ENCODE results near the gene PACRG. TPM values are rescaled to one million over a fixed set of nuclear protein-coding genes. Genes with fewer than 3 reads are reported as not detected.

Gene PACRG
- total and polyA plus RNA-seq, 2 of the 13 experiments (the other 11 are each of a cell fraction or from before 2014, with no cell fraction given) = 0.13 TPM; not detected in 1

DNA sequence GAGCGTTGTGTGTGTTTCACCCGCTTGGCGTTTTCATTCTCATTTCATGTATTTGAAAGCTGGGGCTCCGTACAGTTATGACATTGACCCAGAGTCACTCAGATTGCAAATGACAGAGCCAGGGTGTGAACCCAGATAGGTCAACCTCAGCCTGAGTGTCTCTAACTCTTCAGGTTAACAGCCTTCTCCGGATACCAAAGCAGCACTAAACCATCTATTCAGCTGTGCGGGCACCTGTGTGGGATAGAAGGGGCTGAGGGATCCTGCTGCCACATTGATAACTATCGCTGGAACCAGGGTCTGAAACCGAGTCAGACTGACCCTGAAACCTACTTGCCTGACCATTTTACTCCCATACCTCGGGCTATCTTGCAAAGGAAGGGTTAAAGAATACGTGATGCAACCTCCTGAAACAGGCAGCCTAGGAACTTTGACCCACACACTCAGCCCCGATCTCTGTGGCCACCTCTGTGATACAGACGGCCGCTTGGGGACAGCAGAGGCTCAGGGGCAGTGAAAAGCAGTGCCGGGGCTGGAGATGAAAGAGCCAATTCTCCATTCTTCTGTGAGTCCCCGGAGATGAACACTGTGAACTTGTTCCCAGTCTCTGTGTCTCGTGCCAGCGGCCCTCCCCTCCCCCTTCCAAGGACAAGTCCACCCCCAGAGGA, 453.2 kb downstream of the PACRG start (continued):
- TF ChIP-seq, protein P1, sequence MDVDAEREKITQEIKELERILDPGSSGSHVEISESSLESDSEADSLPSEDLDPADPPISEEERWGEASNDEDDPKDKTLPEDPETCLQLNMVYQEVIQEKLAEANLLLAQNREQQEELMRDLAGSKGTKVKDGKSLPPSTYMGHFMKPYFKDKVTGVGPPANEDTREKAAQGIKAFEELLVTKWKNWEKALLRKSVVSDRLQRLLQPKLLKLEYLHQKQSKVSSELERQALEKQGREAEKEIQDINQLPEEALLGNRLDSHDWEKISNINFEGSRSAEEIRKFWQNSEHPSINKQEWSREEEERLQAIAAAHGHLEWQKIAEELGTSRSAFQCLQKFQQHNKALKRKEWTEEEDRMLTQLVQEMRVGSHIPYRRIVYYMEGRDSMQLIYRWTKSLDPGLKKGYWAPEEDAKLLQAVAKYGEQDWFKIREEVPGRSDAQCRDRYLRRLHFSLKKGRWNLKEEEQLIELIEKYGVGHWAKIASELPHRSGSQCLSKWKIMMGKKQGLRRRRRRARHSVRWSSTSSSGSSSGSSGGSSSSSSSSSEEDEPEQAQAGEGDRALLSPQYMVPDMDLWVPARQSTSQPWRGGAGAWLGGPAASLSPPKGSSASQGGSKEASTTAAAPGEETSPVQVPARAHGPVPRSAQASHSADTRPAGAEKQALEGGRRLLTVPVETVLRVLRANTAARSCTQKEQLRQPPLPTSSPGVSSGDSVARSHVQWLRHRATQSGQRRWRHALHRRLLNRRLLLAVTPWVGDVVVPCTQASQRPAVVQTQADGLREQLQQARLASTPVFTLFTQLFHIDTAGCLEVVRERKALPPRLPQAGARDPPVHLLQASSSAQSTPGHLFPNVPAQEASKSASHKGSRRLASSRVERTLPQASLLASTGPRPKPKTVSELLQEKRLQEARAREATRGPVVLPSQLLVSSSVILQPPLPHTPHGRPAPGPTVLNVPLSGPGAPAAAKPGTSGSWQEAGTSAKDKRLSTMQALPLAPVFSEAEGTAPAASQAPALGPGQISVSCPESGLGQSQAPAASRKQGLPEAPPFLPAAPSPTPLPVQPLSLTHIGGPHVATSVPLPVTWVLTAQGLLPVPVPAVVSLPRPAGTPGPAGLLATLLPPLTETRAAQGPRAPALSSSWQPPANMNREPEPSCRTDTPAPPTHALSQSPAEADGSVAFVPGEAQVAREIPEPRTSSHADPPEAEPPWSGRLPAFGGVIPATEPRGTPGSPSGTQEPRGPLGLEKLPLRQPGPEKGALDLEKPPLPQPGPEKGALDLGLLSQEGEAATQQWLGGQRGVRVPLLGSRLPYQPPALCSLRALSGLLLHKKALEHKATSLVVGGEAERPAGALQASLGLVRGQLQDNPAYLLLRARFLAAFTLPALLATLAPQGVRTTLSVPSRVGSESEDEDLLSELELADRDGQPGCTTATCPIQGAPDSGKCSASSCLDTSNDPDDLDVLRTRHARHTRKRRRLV (CRISPR knock-in tag; IDR thresholded peaks at IDR 0.05) = no peak
- TF ChIP-seq, protein P2, sequence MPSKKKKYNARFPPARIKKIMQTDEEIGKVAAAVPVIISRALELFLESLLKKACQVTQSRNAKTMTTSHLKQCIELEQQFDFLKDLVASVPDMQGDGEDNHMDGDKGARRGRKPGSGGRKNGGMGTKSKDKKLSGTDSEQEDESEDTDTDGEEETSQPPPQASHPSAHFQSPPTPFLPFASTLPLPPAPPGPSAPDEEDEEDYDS (CRISPR knock-in tag; IDR thresholded peaks at IDR 0.05) = peak; percentile 66
- TF ChIP-seq, protein P3, sequence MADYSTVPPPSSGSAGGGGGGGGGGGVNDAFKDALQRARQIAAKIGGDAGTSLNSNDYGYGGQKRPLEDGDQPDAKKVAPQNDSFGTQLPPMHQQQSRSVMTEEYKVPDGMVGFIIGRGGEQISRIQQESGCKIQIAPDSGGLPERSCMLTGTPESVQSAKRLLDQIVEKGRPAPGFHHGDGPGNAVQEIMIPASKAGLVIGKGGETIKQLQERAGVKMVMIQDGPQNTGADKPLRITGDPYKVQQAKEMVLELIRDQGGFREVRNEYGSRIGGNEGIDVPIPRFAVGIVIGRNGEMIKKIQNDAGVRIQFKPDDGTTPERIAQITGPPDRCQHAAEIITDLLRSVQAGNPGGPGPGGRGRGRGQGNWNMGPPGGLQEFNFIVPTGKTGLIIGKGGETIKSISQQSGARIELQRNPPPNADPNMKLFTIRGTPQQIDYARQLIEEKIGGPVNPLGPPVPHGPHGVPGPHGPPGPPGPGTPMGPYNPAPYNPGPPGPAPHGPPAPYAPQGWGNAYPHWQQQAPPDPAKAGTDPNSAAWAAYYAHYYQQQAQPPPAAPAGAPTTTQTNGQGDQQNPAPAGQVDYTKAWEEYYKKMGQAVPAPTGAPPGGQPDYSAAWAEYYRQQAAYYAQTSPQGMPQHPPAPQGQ (CRISPR knock-in tag; IDR thresholded peaks at IDR 0.05; ENCODE audit: borderline replicate concordance) = no peak; the same call in 1 of the 2 replicates
- TF ChIP-seq HOXA3 (CRISPR knock-in tag; IDR thresholded peaks at IDR 0.05) (peak; percentile 79), KLF9 (CRISPR knock-in tag; IDR thresholded peaks at IDR 0.05; ENCODE audit: low read depth) (peak; percentile 63; the same call in 1 of the 2 replicates), ZNF180 (CRISPR knock-in tag; IDR thresholded peaks at IDR 0.05; ENCODE audit: borderline replicate concordance, low read depth) (no peak), ZFP82 (CRISPR knock-in tag; IDR thresholded peaks at IDR 0.05; ENCODE audit: borderline replicate concordance) (0 out of 2 replicates have a peak, but pooled peaks have one; percentile 62), ZNF292 (CRISPR knock-in tag; IDR thresholded peaks at IDR 0.05; ENCODE audit: borderline replicate concordance, low read depth) (peak; percentile 85; the same call in 1 of the 2 replicates)
- TF ChIP-seq, protein P4, sequence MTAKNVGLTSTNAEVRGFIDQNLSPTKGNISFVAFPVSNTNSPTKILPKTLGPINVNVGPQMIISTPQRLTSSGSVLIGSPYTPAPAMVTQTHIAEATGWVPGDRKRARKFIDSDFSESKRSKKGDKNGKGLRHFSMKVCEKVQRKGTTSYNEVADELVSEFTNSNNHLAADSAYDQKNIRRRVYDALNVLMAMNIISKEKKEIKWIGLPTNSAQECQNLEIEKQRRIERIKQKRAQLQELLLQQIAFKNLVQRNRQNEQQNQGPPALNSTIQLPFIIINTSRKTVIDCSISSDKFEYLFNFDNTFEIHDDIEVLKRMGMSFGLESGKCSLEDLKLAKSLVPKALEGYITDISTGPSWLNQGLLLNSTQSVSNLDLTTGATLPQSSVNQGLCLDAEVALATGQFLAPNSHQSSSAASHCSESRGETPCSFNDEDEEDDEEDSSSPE (CRISPR knock-in tag; IDR thresholded peaks at IDR 0.05) = peak; percentile 48; the same call in 1 of the 2 replicates
- TF ChIP-seq, protein P5, sequence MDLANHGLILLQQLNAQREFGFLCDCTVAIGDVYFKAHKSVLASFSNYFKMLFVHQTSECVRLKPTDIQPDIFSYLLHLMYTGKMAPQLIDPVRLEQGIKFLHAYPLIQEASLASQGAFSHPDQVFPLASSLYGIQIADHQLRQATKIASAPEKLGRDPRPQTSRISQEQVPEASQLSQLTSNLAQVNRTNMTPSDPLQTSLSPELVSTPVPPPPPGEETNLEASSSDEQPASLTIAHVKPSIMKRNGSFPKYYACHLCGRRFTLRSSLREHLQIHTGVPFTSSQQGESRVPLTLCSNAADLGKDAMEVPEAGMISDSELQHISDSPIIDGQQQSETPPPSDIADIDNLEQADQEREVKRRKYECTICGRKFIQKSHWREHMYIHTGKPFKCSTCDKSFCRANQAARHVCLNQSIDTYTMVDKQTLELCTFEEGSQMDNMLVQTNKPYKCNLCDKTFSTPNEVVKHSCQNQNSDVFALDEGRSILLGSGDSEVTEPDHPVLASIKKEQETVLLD (CRISPR knock-in tag; IDR thresholded peaks at IDR 0.05; ENCODE audit: low read depth) = no peak
- TF ChIP-seq, protein P6, sequence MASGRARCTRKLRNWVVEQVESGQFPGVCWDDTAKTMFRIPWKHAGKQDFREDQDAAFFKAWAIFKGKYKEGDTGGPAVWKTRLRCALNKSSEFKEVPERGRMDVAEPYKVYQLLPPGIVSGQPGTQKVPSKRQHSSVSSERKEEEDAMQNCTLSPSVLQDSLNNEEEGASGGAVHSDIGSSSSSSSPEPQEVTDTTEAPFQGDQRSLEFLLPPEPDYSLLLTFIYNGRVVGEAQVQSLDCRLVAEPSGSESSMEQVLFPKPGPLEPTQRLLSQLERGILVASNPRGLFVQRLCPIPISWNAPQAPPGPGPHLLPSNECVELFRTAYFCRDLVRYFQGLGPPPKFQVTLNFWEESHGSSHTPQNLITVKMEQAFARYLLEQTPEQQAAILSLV (CRISPR knock-in tag; IDR thresholded peaks at IDR 0.05; ENCODE audit: borderline replicate concordance) = no peak; the same call in 1 of the 2 replicates
- TF ChIP-seq, protein P7, sequence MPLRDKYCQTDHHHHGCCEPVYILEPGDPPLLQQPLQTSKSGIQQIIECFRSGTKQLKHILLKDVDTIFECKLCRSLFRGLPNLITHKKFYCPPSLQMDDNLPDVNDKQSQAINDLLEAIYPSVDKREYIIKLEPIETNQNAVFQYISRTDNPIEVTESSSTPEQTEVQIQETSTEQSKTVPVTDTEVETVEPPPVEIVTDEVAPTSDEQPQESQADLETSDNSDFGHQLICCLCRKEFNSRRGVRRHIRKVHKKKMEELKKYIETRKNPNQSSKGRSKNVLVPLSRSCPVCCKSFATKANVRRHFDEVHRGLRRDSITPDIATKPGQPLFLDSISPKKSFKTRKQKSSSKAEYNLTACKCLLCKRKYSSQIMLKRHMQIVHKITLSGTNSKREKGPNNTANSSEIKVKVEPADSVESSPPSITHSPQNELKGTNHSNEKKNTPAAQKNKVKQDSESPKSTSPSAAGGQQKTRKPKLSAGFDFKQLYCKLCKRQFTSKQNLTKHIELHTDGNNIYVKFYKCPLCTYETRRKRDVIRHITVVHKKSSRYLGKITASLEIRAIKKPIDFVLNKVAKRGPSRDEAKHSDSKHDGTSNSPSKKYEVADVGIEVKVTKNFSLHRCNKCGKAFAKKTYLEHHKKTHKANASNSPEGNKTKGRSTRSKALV (CRISPR knock-in tag; IDR thresholded peaks at IDR 0.05) = no peak
